HEK293T (cell line): ENCODE data around the gene MCRIP2.

Source experiments
- CTCF ChIA-PET: fragments of 350-600 bp; formaldehyde crosslinking; extraction: SDS; loops from one replicate; lab custom pipeline; 2021; ENCODE audit warnings: antibody characterized with exemption, inconsistent platforms; lab: Yijun Ruan, JAX
- POLR2A ChIA-PET: fragments of 350-600 bp; formaldehyde crosslinking; extraction: SDS; loops from one replicate; lab custom pipeline; 2020; ENCODE audit warnings: antibody characterized with exemption, inconsistent platforms; lab: Yijun Ruan, JAX
- DNase-seq: peaks from one replicate; pipeline ENCODE4 v3.0.0; 2012; ENCODE audit warnings: mixed read lengths; ENCODE audit errors: extremely low spot score
- ARNT ChIP-seq: fragments of 450-650 bp; IDR thresholded peaks from 2 replicates; pipeline ENCODE4 v1.6.1; 2017; ENCODE audit warnings: mild to moderate bottlenecking
- BHLHE40 ChIP-seq: fragments of 450-650 bp; IDR thresholded peaks from 2 replicates; pipeline ENCODE4 v1.6.1; 2016; ENCODE audit warnings: mild to moderate bottlenecking, moderate library complexity, borderline replicate concordance
- CTBP1 ChIP-seq: fragments of 450-650 bp; IDR thresholded peaks from 2 replicates; pipeline ENCODE4 v1.6.1; 2016; ENCODE audit warnings: borderline replicate concordance
- ELF4 ChIP-seq: fragments of 450-650 bp; IDR thresholded peaks from 2 replicates; pipeline ENCODE4 v1.6.1; 2017; ENCODE audit warnings: antibody characterized with exemption
- FOXA1 ChIP-seq: fragments of 450-650 bp; IDR thresholded peaks from 2 replicates; pipeline ENCODE4 v1.6.1; 2016; ENCODE audit warnings: mild to moderate bottlenecking
- FOXK2 ChIP-seq: fragments of 450-650 bp; IDR thresholded peaks from 2 replicates; pipeline ENCODE4 v1.6.1; 2016; ENCODE audit warnings: mild to moderate bottlenecking
- FOXM1 ChIP-seq: fragments of 450-650 bp; IDR thresholded peaks from 2 replicates; pipeline ENCODE4 v1.6.1; 2017; ENCODE audit warnings: mild to moderate bottlenecking, borderline replicate concordance
- HDGF ChIP-seq: fragments of 450-650 bp; IDR thresholded peaks from 2 replicates; pipeline ENCODE4 v1.6.1; 2017; ENCODE audit warnings: antibody characterized with exemption, borderline replicate concordance
- L3MBTL2 ChIP-seq: fragments of 450-650 bp; conservative IDR thresholded peaks from 2 replicates; pipeline ENCODE4 v1.6.1; 2016; ENCODE audit warnings: mild to moderate bottlenecking
- LEF1 ChIP-seq: fragments of 450-650 bp; IDR thresholded peaks from 2 replicates; pipeline ENCODE4 v1.6.1; 2017; ENCODE audit warnings: mild to moderate bottlenecking, borderline replicate concordance
- NFRKB ChIP-seq: fragments of 450-650 bp; IDR thresholded peaks from 2 replicates; pipeline ENCODE4 v1.6.1; 2016; ENCODE audit warnings: mild to moderate bottlenecking, moderate library complexity
- SP1 ChIP-seq: fragments of 450-650 bp; IDR thresholded peaks from 2 replicates; pipeline ENCODE4 v1.6.1; 2017
- SUZ12 ChIP-seq: fragments of 450-650 bp; IDR thresholded peaks from 2 replicates; pipeline ENCODE4 v1.6.1; 2016; ENCODE audit warnings: mild to moderate bottlenecking
- TARDBP ChIP-seq: fragments of 450-650 bp; IDR thresholded peaks from 2 replicates; pipeline ENCODE4 v1.6.1; 2016
- ZNF384 ChIP-seq: fragments of 450-650 bp; IDR thresholded peaks from 2 replicates; pipeline ENCODE4 v1.6.1; 2016
- TF ChIP-seq, protein P1 (sequence below): fragments of 450-650 bp; IDR thresholded peaks from 2 replicates; pipeline ENCODE4 v1.6.1; 2016

MCRIP2 gene

GRCh38 chr16:667780-668518, 26.3 kb downstream of the MCRIP2 start, which contains the start of gene RHOT2:
TSS of gene RHOT2 (plus strand) at chr16:668132. CDS start at chr16:668200, 68 bp downstream.
- POLR2A ChIA-PET = interaction anchor here (0.9 to 3.0 kb wide), 5 partner anchors 11 to 32 kb away, joined by 3 to 13 read pairs (median 4); partner anchors contain the start of genes METTL26 and WDR90

GRCh38 chr16:668519-669171, 27.0 kb downstream of the MCRIP2 start:
- DNase-seq = no peak
- ChIA-PET POLR2A (interaction anchor here (1.1 to 3.0 kb wide), 3 partner anchors 11 to 33 kb away, joined by 3 to 13 read pairs (median 9); partner anchors contain the start of genes METTL26 and STUB1), CTCF (no interaction called here)
- TF ChIP-seq, protein P1, sequence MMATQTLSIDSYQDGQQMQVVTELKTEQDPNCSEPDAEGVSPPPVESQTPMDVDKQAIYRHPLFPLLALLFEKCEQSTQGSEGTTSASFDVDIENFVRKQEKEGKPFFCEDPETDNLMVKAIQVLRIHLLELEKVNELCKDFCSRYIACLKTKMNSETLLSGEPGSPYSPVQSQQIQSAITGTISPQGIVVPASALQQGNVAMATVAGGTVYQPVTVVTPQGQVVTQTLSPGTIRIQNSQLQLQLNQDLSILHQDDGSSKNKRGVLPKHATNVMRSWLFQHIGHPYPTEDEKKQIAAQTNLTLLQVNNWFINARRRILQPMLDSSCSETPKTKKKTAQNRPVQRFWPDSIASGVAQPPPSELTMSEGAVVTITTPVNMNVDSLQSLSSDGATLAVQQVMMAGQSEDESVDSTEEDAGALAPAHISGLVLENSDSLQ = no peak
- TF ChIP-seq ELF4 (no peak), BHLHE40 (no peak), LEF1 (no peak), ZNF384 (no peak), NFRKB (no peak), TARDBP (no peak), CTBP1 (no peak), ARNT (no peak), FOXK2 (no peak), HDGF (no peak), L3MBTL2 (no peak), FOXM1 (no peak), SP1 (no peak), SUZ12 (no peak), FOXA1 (no peak)

More at GRCh38 chr16:667780-668518, 26.3 kb downstream of the MCRIP2 start, which contains the start of gene RHOT2:
- DNase-seq = peak; percentile 90
- CTCF ChIA-PET = interaction anchor here (0.7 to 1.0 kb wide), 2 partner anchors 15 to 22 kb away, joined by 3 read pairs; partner anchors contain the start of gene WDR24
- peak; percentile 80 for TF ChIP-seq ARNT
- no peak for TF ChIP-seq SUZ12
- no peak for TF ChIP-seq TARDBP
- TF ChIP-seq L3MBTL2 = no peak
- no peak for TF ChIP-seq HDGF
- no peak for TF ChIP-seq ELF4
- no peak for TF ChIP-seq SP1
- TF ChIP-seq ZNF384 = no peak
- peak; percentile 70; the same call in 1 of the 2 replicates for TF ChIP-seq FOXM1
- TF ChIP-seq, protein P1 = no peak
- TF ChIP-seq CTBP1 = no peak
- no peak for TF ChIP-seq FOXA1
- no peak for TF ChIP-seq LEF1
- no peak for TF ChIP-seq BHLHE40
- TF ChIP-seq FOXK2 = no peak
- no peak for TF ChIP-seq NFRKB

GRCh38 chr16:669666-670065, 28.0 kb downstream of the MCRIP2 start:
- no peak for DNase-seq
- POLR2A ChIA-PET = interaction anchor here (1.8 to 3.0 kb wide), 2 partner anchors 10 to 12 kb away, joined by 9 to 13 read pairs; partner anchors contain the start of gene STUB1
- TF ChIP-seq, protein P1 = no peak
- TF ChIP-seq HDGF = no peak
- no peak for TF ChIP-seq ELF4
- TF ChIP-seq CTBP1 = no peak
- no peak for TF ChIP-seq SUZ12
- no peak for TF ChIP-seq FOXA1
- no peak for TF ChIP-seq L3MBTL2
- no peak for TF ChIP-seq TARDBP
- no peak for TF ChIP-seq NFRKB
- TF ChIP-seq FOXK2 = no peak
- no peak for TF ChIP-seq SP1
- TF ChIP-seq ARNT = no peak
- no peak for TF ChIP-seq FOXM1
- TF ChIP-seq ZNF384 = no peak
- TF ChIP-seq BHLHE40 = no peak
- TF ChIP-seq LEF1 = no peak
- CTCF ChIA-PET = no interaction called here

DNA sequence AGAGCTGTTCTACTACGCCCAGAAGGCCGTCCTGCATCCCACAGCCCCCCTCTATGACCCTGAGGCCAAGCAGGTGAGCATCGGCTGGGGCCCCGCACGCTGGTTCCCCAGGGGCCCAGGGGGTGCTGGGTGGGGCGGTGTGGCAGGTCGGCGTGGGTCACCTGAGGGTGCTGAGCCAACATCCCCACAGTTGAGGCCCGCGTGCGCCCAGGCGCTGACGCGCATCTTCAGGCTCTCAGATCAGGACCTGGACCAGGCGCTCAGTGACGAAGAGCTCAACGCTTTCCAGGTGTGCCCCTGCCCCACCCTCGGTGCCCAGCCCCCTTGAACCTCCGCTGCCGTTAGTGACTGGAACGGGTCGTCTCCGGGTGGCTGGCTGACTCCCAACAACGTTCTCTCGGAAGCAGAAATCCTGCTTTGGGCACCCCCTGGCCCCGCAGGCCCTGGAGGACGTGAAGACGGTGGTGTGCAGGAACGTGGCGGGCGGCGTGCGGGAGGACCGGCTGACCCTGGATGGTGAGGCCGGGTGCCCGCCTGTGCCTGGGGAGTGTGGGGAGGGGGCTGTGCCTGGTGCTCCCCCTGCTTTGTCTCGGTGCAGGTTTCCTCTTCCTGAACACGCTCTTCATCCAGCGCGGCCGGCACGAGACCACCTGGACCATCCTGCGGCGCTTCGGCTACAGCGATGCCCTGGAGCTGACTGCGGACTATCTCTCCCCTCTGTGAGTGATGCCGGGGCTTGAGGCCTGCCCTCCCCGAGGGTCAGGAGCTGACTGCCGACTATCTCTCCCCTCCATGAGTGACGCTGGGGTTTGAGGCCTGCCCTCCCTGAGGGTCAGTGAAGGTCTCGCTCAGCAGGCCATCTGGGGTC, 29.1 kb downstream of the MCRIP2 start:
- POLR2A ChIA-PET = interaction anchor here (1.1 kb wide), 2 partner anchors 11 to 25 kb away, joined by 3 to 4 read pairs; no protein-coding TSS in a partner anchor
- TF ChIP-seq HDGF (no peak), ELF4 (no peak), FOXK2 (no peak), SP1 (no peak), CTBP1 (no peak), ZNF384 (no peak), ARNT (no peak), FOXA1 (no peak), TARDBP (no peak), LEF1 (no peak), L3MBTL2 (no peak), SUZ12 (no peak), BHLHE40 (no peak), NFRKB (no peak), FOXM1 (no peak)
- TF ChIP-seq, protein P1 = no peak
- DNase-seq = no peak

More for the DNA sequence above, 29.1 kb downstream of the MCRIP2 start:
- CTCF ChIA-PET = no interaction called here
